Endothelial cell of umbilical vein (primary cell): ENCODE data around the gene HERC5. TPM values are rescaled to one million over a fixed set of nuclear protein-coding genes. Genes with fewer than 3 reads are reported as not detected.

Experiments used
- BruUV-seq: library from RNA; stranded (reverse); fragments of 400-500 nt; replicated peaks from 2 replicates; lab custom pipeline; 2021; lab: Mats Ljungman, UMichigan
- CTCF ChIA-PET: fragments of 300-600, 350-600 bp; sonication (Branson Sonifier 250); formaldehyde crosslinking; loops from one replicate; lab custom pipeline; 2021; ENCODE audit warnings: antibody characterized with exemption, inconsistent platforms; lab: Charles Lee
- POLR2A ChIA-PET: fragments of 300-600, 350-600 bp; sonication (Branson Sonifier 250); formaldehyde crosslinking; loops from one replicate; lab custom pipeline; 2021; ENCODE audit warnings: antibody characterized with exemption, inconsistent platforms; lab: Charles Lee
- DNase-seq: peaks from one replicate; pipeline ENCODE4 v3.0.0-alpha.2; 2011; ENCODE audit warnings: low read depth, low spot score
- FAIRE-seq: peaks from 2 replicates; lab custom pipeline; 2011; peaks lifted over from hg19 to GRCh38; lab: Jason Lieb, UNC
- H2AFZ ChIP-seq: 2 replicates; pipeline ENCODE4 v1.6.0; 2012; ENCODE audit warnings: low read depth, low read length, control low read depth, inconsistent platforms
- H3K27ac ChIP-seq: 2 replicates; pipeline ENCODE4 v1.5.1; 2011; ENCODE audit warnings: low read depth, mild to moderate bottlenecking, control low read depth, low read length, moderate library complexity; ENCODE audit not compliant: insufficient read depth
- H3K27me3 ChIP-seq, 2 experiments: 2 replicates each; pipeline versions ENCODE4 v1.6.0 to v1.6.1; 2011; ENCODE audit warnings: low read length in 2 of 2, mixed read lengths in 1 of 2; ENCODE audit not compliant: control insufficient read depth in 2 of 2, insufficient read depth in 2 of 2
- H3K36me3 ChIP-seq, 2 experiments: 2 replicates in 1 of 2; 3 replicates in 1 of 2; pipeline ENCODE4 v1.5.1; 2011; ENCODE audit warnings: low read length in 2 of 2, mild to moderate bottlenecking in 1 of 2, moderate library complexity in 1 of 2; ENCODE audit not compliant: control insufficient read depth in 2 of 2, insufficient read depth in 2 of 2; ENCODE audit errors: extremely low read depth in 1 of 2
- H3K4me1 ChIP-seq: 3 replicates; pipeline ENCODE4 v1.5.1; 2011; ENCODE audit warnings: mild to moderate bottlenecking, low read length; ENCODE audit not compliant: control insufficient read depth, insufficient read depth; ENCODE audit errors: extremely low read depth
- H3K4me2 ChIP-seq: 2 replicates; pipeline ENCODE4 v1.6.1; 2011; ENCODE audit warnings: low read length, control low read depth, mixed read lengths; ENCODE audit not compliant: insufficient read depth
- H3K4me3 ChIP-seq, 3 experiments: fragments of 200-600 bp in 1 of 3; sonication (generic), shearing (Covaris generic) in 1 of 3; replicated peaks in 1 of 3; 2 replicates each; pipeline ENCODE4 v1.5.1; 2011 to 2016; ENCODE audit warnings: control low read depth in 3 of 3, low read length in 3 of 3, mild to moderate bottlenecking in 2 of 3, inconsistent platforms in 1 of 3, low read depth in 1 of 3, moderate library complexity in 1 of 3; ENCODE audit not compliant: insufficient read depth in 1 of 3
- H3K79me2 ChIP-seq: 2 replicates; pipeline ENCODE4 v1.6.0; 2012; ENCODE audit warnings: low read length, inconsistent platforms; ENCODE audit not compliant: control insufficient read depth, insufficient read depth
- H3K9ac ChIP-seq: replicated peaks from 2 replicates; pipeline ENCODE3; 2011; ENCODE audit warnings: low read length, control low read depth; ENCODE audit not compliant: insufficient read depth; ENCODE audit errors: extremely low read depth
- H3K9me1 ChIP-seq: replicated peaks from 3 replicates; pipeline ENCODE4 v1.6.0; 2011; ENCODE audit warnings: mild to moderate bottlenecking, low read length; ENCODE audit not compliant: control insufficient read depth, insufficient read depth; ENCODE audit errors: extremely low read depth
- H3K9me3 ChIP-seq: replicated peaks from 2 replicates; pipeline ENCODE4 v1.5.1; 2012; ENCODE audit warnings: low read length, inconsistent platforms; ENCODE audit not compliant: control insufficient read depth, insufficient read depth
- H4K20me1 ChIP-seq: replicated peaks from 2 replicates; pipeline ENCODE3; 2011; ENCODE audit warnings: mild to moderate bottlenecking, low read length; ENCODE audit not compliant: control insufficient read depth, insufficient read depth; ENCODE audit errors: extremely low read depth
- EZH2 ChIP-seq: IDR thresholded peaks from 2 replicates; pipeline ENCODE4 v1.6.1; 2012; ENCODE audit warnings: borderline replicate concordance, low read depth, mild to moderate bottlenecking, moderate library complexity, low read length, inconsistent platforms; ENCODE audit not compliant: severe bottlenecking
- FOS ChIP-seq: IDR thresholded peaks from 2 replicates; pipeline ENCODE4 v1.6.1; 2011; ENCODE audit warnings: mild to moderate bottlenecking, low read length, moderate library complexity, borderline replicate concordance; ENCODE audit not compliant: insufficient read depth
- GATA2 ChIP-seq: IDR thresholded peaks from 2 replicates; pipeline ENCODE4 v1.7.0; 2011; ENCODE audit warnings: low read depth, mild to moderate bottlenecking, moderate library complexity, mixed read lengths, low read length; ENCODE audit not compliant: insufficient read length, insufficient read depth
- JUN ChIP-seq: IDR thresholded peaks from 2 replicates; pipeline ENCODE4 v1.6.1; 2011; ENCODE audit warnings: borderline replicate concordance, low read depth; ENCODE audit not compliant: insufficient read length, insufficient read depth
- MYC ChIP-seq: IDR thresholded peaks from one replicate; pipeline ENCODE4 v1.6.1; 2011; ENCODE audit warnings: mild to moderate bottlenecking, low read depth, low read length
- POLR2A ChIP-seq: IDR thresholded peaks from 2 replicates; pipeline ENCODE4 v1.6.1; 2012; ENCODE audit warnings: low read depth, mild to moderate bottlenecking, control low read depth, low read length
- POLR2AphosphoS5 ChIP-seq: IDR thresholded peaks from 2 replicates; pipeline ENCODE4 v1.6.1; 2012; ENCODE audit warnings: low read depth, mild to moderate bottlenecking, control low read depth, low read length, moderate library complexity; ENCODE audit not compliant: insufficient read depth
- dilution Hi-C: fragments of 300-500 bp; cut with MboI; formaldehyde crosslinking; loops from one replicate; pipeline ENCODE4 v1.15.0; 2019; ENCODE audit warnings: low sequenced_read_pairs; ENCODE audit not compliant: extremely low pct_ligation_motif_present
- intact Hi-C: fragments of 100-400 bp; cut with micrococcal nuclease; formaldehyde crosslinking; loops from one replicate; pipeline ENCODE4 v1.10.0; 2022
- polyA plus RNA-seq, 4 experiments: library from polyadenylated mRNA; depleted of rRNA in 3 of 4; stranded (reverse) in 3 of 4; unstranded in 1 of 4; fragments of >200 nt; gene quantifications; 2 replicates each; pipeline versions ENCODE4 v1.2.1 to v1.2.3, GENCODE V29; 2011 to 2012; ENCODE audit warnings: missing spikeins in 1 of 4
- total RNA-seq: library from RNA; stranded (reverse); gene quantifications from 2 replicates; pipeline ENCODE4 v1.2.3, GENCODE V29; 2021
- TF ChIP-seq, protein P1 (sequence below): IDR thresholded peaks from 2 replicates; pipeline ENCODE4 v1.6.1; 2011; ENCODE audit not compliant: insufficient read depth, insufficient read length
- TF ChIP-seq, protein P2 (sequence below), 2 donors: IDR thresholded peaks; 1 replicate in 1 of 2; 2 replicates in 1 of 2; pipeline ENCODE4 v1.5.1; 2011; ENCODE audit warnings: low read length in 2 of 2, mild to moderate bottlenecking in 2 of 2, moderate library complexity in 2 of 2, control low read depth in 1 of 2, inconsistent platforms in 1 of 2, low read depth in 1 of 2; ENCODE audit not compliant: insufficient read depth in 1 of 2; ENCODE audit errors: extremely low read depth in 1 of 2

Gene HERC5
- total and polyA plus RNA-seq, 2 donors (not counting 3 experiments of a cell fraction or from before 2014, with no cell fraction given) = 0.19 to 0.91 TPM

DNA sequence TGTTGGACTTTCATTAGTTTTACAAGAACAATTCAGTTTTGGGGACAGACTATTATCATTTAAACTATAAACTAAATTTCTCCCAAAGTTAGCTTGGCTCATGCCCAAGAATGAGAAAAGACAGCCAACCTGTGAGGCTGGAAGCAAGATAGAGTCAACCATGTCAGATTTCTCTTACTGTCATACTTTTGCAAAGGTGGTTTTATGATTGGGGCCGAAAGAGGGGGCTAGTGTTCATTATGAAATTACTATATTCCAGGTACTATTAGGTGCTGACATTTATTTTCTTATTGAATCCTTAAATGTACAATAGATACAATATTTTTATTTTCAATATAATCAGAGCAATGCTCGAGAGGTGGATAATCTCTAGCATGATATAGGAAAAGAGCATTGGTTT, 47.7 kb upstream of the HERC5 start:
- no peak for DNase-seq
- H3K9ac ChIP-seq = no peak overlapping the region
- FAIRE-seq = no peak
- no peaks in the 10 kb centered on the region for H3K9me1 ChIP-seq
- H3K9me3 ChIP-seq = no peaks in the 10 kb centered on the region
- POLR2A ChIA-PET = no interaction called here
- H3K27me3 ChIP-seq = no peaks in the 10 kb centered on the region
- intact Hi-C loops = no loop called here
- H4K20me1 ChIP-seq = no peaks in the 10 kb centered on the region
- CTCF ChIA-PET = no interaction called here
- no peaks in the 10 kb centered on the region for H3K4me1 ChIP-seq
- dilution Hi-C loops = no loop called here
- no TSS peak for BruUV-seq
- no peak overlapping the region for H3K4me3 ChIP-seq
- H3K4me2 ChIP-seq = no peak overlapping the region
- TF ChIP-seq, protein P1, sequence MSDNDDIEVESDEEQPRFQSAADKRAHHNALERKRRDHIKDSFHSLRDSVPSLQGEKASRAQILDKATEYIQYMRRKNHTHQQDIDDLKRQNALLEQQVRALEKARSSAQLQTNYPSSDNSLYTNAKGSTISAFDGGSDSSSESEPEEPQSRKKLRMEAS = no peak
- TF ChIP-seq FOS (no peak), POLR2AphosphoS5 (no peak), GATA2 (no peak), POLR2A (no peak), MYC (no peak), EZH2 (no peak), JUN (no peak)
- TF ChIP-seq, protein P2, sequence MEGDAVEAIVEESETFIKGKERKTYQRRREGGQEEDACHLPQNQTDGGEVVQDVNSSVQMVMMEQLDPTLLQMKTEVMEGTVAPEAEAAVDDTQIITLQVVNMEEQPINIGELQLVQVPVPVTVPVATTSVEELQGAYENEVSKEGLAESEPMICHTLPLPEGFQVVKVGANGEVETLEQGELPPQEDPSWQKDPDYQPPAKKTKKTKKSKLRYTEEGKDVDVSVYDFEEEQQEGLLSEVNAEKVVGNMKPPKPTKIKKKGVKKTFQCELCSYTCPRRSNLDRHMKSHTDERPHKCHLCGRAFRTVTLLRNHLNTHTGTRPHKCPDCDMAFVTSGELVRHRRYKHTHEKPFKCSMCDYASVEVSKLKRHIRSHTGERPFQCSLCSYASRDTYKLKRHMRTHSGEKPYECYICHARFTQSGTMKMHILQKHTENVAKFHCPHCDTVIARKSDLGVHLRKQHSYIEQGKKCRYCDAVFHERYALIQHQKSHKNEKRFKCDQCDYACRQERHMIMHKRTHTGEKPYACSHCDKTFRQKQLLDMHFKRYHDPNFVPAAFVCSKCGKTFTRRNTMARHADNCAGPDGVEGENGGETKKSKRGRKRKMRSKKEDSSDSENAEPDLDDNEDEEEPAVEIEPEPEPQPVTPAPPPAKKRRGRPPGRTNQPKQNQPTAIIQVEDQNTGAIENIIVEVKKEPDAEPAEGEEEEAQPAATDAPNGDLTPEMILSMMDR (IDR thresholded peaks at IDR 0.05; ENCODE audit: extremely low read depth in 1 of 2, insufficient read depth in 1 of 2, low read depth in 1 of 2, low read length in 2 of 2) = no peak
- no peaks in the 10 kb centered on the region for H3K79me2 ChIP-seq
- H3K27ac ChIP-seq = no peak overlapping the region
- H3K36me3 ChIP-seq = no peaks in the 10 kb centered on the region
- H2AFZ ChIP-seq = no peak overlapping the region
